Measurements from ENCODE around the gene ADAMTS15.

ADAMTS15 gene

GRCh38 chr11:130514851-130515250, 66.4 kb downstream of the ADAMTS15 start:
- no peak for DNase-seq (ENCODE audit: low spot score)

GRCh38 chr11:130515829-130516553, 67.5 kb downstream of the ADAMTS15 start:
- no peak for DNase-seq (ENCODE audit: low spot score)

- no peak for DNase-seq (ENCODE audit: low spot score)
These were observed 68.4 kb downstream of the ADAMTS15 start for GRCh38 chr11:130516554-130517505.

GRCh38 chr11:130518164-130518680, 69.8 kb downstream of the ADAMTS15 start:
- DNase-seq (ENCODE audit: low spot score) = no peak

- DNase-seq (ENCODE audit: low spot score) = no peak
These were observed 70.9 kb downstream of the ADAMTS15 start for GRCh38 chr11:130519128-130519932.

GRCh38 chr11:130520271-130520671, 71.8 kb downstream of the ADAMTS15 start:
- no peak for DNase-seq (ENCODE audit: low spot score)

GRCh38 chr11:130522284-130522961, 74.0 kb downstream of the ADAMTS15 start:
- peak; percentile 69 for DNase-seq (ENCODE audit: low spot score)

GRCh38 chr11:130523166-130523565, 74.7 kb downstream of the ADAMTS15 start:
- no peak for DNase-seq (ENCODE audit: low spot score)

GRCh38 chr11:130523609-130524008, 75.2 kb downstream of the ADAMTS15 start:
- no peak for DNase-seq (ENCODE audit: low spot score)

- no peak for DNase-seq (ENCODE audit: low spot score)
These were observed 75.8 kb downstream of the ADAMTS15 start for GRCh38 chr11:130524132-130524790.

- DNase-seq (ENCODE audit: low spot score) = no peak
These were observed 76.9 kb downstream of the ADAMTS15 start for GRCh38 chr11:130525307-130525706.
